NCI-H345 treated with DMSO at 0.1 percent for 48 hours (cell line): ENCODE measurements around the gene ACAT2.
"Not testable (repeated sequence)": the region's sequence is repeated elsewhere in the genome, so short reads cannot be mapped to it uniquely, and the experiment has no call there.

Source experiments
- DNase-seq: peaks from one replicate; lab custom pipeline; 2025; ENCODE audit not compliant: unreplicated experiment; lab: John Stamatoyannopoulos, UW

The ACAT2 gene

DNA sequence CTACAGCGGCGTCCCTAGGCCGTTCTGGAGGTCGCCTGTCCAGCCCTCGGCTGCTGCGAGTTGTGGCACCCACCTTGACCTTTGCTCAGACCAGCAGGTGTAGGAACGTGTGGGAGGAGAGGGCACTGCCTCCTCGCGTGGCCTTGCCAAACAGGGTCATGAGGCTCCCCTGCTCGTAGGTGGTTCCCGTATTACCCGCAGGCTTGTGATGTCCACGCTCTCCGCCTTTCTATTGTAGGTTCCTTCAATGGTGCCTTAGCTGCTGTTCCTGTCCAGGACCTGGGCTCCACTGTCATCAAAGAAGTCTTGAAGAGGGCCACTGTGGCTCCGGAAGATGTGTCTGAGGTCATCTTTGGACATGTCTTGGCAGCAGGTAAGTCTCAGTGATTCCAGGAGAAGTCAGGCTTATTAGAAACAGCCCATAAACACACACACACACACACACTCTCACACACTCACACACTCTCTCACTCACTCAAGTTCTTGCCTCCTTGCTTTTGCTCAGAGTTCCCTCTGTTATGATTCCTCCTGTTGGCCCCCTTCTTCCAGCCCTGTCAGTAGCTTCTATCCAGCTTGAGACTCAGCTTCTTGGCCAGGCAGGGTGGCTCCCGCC, 942 bp downstream of the ACAT2 start:
- DNase-seq, result no peak

GRCh38 chr6:159766906-159767305, 5.1 kb downstream of the ACAT2 start:
- no peak for DNase-seq

DNA sequence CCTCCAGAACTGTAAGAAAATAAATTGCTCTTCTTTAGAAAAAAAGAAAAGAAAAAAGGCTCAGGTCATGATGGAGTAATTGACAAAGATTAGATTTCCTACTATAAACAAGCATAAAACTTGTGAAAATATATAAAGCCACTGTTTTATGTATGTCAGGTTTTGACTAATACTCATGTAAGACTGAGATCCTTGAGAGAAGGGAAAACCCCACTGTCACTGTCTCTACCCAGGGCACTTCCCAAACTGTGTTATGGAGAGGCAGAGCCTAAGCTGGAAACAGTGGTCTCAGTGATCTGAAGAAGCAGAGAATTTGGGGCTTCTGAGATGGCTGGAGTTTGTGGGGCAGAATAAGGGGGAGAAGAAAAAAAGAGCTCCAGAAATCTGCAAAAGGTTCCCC, 7.6 kb downstream of the ACAT2 start:
- DNase-seq, result no peak

GRCh38 chr6:159772196-159772595, 10.4 kb downstream of the ACAT2 start:
- no peak for DNase-seq

GRCh38 chr6:159777240-159777904, 15.5 kb downstream of the ACAT2 start:
- DNase-seq, result no peak

DNA sequence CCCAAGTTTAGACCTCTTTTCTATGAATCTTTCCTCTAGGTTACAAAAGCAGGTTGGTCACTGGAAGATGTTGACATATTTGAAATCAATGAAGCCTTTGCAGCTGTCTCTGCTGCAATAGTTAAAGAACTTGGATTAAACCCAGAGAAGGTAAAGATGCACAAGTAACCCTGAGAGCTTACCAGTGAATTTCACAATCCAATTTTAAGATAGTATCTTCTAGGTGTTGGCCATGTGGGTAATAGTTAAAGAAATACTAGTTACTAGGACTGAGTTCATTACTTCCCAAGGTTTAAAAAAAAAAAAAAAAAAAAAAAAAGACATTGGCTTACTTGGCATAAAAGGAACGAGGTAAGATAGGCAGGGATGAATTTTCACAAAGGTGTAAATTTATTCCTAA, 16.3 kb downstream of the ACAT2 start:
- DNase-seq, result no peak

DNA sequence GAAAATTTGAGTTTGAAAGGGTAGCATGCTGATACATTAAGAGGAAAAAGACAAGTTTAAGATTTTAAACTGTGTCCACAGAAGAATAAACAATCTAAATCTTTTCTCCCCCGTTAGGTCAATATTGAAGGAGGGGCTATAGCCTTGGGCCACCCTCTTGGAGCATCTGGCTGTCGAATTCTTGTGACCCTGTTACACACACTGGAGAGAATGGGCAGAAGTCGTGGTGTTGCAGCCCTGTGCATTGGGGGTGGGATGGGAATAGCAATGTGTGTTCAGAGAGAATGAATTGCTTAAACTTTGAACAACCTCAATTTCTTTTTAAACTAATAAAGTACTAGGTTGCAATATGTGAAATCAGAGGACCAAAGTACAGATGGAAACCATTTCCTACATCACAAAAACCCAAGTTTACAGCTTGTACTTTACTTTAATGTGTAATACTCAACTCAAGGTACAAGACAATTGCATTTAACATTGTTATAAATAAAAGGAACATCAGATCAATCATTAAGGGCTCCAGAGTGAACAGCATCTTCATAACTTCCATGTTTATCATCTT, 16.8 kb downstream of the ACAT2 start:
- no peak for DNase-seq

GRCh38 chr6:159788276-159788675, 26.4 kb downstream of the ACAT2 start:
- no peak for DNase-seq

DNA sequence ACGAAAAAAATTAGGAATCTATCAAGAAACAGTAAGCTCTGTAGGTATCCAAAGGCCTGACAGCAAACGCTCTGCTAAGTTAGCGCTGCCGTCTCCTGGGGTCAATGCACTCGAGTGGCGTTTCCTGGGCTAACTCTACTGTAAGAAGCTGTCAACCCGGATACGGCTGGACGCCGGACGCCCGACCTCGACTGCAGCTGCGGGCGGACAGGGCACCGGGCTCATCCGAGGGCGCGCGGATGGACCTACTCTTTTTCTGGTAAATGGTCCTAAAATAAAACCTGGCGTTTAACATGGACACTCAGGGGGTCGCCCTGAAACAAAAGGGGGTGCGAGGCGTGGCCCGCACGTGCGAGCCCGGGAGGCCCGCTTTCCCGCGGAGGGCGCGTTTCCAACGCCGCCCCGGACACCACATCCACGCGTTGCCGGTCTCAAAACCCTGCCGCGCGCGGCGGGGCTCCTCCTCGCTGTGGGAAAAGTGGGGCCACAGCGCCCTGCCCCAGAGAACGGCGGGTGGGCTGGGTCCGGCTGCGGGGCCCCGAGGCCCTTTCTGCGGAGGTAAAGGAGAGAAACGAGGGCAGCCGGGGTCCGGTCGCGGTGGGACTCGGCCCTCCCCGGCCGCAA, 27.0 kb downstream of the ACAT2 start:
- no peak for DNase-seq

DNA sequence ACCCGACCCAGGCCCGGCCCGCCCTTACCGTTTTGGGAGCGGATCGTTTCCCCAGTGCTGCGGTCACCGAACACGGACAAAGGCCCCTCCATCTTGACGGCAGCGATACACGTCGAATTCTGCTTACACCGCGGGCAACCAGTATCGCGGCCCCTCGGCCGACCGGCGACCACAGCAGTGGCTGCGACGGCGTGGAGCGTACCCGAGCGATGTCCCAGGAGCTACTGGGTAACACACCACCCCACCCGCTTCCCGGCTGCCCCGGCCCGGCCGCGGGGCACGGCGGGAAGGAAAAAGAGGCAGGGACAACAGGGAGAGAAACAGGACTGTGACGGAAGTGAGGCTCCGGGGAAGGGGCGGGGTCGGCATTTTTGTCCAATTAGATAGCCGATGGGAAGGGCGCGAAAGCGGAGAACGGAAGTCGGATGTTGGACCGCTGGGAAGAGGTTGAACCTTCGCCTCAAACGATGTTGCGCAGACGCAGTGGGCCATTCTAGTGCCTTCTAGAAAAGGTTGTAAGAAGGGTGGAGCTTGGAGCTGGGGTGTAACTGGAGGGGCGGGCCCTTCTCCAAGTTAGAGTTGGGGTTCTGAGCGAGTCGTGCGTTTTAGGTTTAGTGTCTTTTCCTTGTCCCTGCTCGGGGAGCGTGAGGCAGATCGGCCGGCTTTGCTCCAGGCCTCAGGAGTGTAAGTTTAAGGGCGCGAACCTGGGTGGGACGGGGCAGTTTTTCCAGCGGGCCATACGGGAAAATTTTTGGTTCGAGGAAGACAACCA, 27.7 kb downstream of the ACAT2 start, which contains the start of gene TCP1:
Gene TCP1, minus strand, starts transcription at position 226 of the 772 bp plus-strand sequence. Its CDS starts 134 bp downstream, at position 92.
- peak; percentile 96 for DNase-seq

- DNase-seq, result peak; percentile 90
Observed at GRCh38 chr6:159790149-159790955, 28.5 kb downstream of the ACAT2 start, which contains the start of gene MRPL18. Gene MRPL18, plus strand, starts transcription at chr6:159790467. Its CDS starts 121 bp downstream, at chr6:159790588.

DNA sequence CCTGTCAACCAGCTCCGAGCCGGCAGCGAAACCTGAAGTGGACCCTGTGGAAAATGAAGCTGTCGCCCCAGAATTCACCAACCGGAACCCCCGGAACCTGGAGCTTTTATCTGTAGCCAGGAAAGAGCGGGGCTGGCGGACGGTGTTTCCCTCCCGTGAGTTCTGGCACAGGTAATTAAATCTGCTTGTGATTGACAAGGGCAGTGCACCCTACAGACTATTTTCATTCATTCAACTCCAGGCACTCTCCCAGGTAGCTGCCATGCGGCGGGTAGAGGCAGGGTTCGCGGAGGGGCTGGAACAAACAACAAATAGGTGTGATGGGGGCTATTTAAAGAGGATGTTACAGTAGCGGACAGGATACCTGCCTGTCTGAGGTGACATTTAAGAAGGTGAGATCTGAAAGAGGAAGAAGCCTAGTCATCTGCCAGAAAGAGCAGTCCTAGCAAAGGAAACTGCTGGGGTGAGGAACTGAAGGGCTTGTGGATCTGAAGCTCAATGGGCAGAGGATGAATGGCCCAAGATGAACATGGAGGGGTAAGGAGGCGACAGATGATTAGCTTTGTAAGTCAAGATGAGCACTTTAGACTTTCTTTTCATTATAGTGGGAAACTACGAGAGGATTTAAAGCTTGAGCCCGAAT, 29.2 kb downstream of the ACAT2 start:
- no peak for DNase-seq

DNA sequence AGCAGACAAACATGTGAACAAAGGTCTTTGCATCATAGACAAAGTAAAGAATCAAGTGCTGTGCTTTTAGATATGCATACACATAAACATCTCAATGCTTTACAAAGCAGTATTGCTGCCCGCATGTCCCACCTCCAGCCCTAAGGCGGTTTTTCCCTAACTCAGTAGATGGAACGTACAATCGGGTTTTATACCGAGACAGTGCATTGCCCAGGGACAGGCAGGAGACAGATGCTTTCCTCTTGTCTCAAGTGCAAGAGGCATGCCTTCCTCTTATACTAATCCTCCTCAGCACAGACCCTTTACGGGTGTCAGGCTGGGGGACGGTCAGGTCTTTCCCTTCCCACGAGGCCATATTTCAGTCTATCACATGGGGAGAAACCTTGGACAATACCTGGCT, 33.1 kb downstream of the ACAT2 start:
- not testable (repeated sequence) for DNase-seq

DNA sequence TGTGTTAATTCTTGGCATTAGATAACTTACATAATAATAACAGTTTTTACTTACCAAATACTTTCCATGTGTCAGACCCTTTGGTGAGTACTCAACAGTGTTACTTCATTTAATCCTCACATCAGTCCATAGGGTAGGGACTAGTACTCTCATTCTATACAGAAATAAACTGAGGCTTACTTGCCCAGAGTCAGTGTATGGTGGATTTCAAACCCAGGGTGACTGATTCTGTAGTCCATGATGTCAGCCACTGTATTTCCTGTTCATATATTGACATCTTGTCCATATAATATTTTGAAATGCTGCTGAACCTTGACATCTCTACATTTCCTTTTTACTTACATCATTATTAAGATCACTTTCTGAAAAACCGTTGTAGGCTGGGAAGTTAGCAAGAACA, 35.7 kb downstream of the ACAT2 start:
- no peak for DNase-seq

DNA sequence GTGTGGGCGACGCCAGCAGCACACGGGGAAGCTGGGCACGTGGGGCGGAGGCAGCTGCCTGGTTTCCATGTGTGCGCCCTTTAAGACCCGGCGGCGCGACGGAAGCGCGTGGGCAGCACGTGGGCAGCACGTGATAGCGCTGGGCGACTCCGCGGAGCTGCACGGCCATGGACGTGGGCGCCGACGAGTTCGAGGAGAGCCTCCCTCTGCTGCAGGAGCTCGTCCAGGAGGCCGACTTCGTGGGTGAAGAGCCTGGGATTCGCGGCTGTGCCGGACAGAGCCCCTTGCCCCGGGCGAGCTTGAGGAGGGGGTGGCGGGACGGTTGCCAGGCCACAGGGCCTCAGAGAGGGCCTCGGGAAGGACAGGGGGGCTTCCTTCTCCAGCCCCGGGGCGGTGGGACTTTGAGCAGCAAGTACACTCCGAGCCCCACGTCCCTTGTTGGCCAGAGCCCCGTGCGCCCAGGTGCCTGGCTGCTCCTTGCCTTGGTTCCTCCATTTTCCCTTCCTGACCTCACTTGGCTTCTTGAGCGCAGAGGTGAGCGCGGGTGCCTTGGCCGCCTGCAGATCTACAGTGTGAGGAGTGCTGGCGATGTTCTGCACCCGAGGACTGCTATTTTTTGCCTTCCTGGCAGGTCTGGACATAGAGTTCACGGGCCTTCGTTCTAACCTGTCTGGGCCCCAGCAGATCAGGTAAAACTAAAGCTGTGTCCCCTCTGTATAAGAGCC, 38.5 kb downstream of the ACAT2 start, which contains the start of gene PNLDC1:
Gene PNLDC1, plus strand, starts transcription at position 136 of the 725 bp plus-strand sequence. Its CDS starts 32 bp downstream, at position 168.
- DNase-seq, result no peak

GRCh38 chr6:159801935-159802334, 40.1 kb downstream of the ACAT2 start:
- no peak for DNase-seq

GRCh38 chr6:159804504-159804903, 42.7 kb downstream of the ACAT2 start:
- DNase-seq, result no peak

DNA sequence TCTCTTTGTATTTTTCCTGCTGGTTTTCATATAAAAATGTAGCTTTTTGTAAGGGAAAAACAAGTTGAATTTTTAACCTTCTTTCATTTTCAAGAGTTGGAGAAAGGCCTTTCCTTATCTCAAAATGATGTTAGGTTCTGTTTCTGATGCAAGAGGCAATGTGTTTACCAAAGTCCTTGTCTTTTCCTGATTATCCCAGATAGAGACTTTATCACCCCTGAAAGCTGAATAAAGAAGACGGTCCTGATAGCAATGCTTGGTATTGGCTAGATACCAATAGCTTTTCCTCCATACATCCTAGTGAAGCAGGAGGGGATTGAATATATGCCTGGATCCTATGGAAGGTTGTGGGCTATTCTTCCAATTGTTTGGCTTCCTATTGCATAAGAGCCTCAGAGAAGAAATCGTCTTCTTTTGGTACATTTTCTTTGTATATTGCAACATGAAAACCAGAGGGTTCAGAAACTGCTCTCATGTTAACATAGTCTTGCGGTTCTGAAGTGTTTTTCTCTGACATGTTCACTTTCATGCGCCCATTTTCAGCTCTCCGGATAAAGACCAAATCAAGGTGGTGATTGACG, 43.7 kb downstream of the ACAT2 start:
- DNase-seq, result no peak

GRCh38 chr6:159806021-159806458, 44.2 kb downstream of the ACAT2 start:
- DNase-seq, result no peak
